Stimulated activated CD4-positive, alpha-beta T cell treated with anti-CD3 and anti-CD28 coated beads, Interleukin-12 subunit alpha, Interleukin-12 subunit beta, amount 100 ng/mL, for 24 hours (primary cell): ENCODE results near the gene LYRM4.

Source experiments
- DNase-seq, 2 experiments: peaks; one replicate each; pipeline ENCODE4 v3.0.0-alpha.2; 2020; ENCODE audit warnings: low read depth in 2 of 2

Gene LYRM4

DNA sequence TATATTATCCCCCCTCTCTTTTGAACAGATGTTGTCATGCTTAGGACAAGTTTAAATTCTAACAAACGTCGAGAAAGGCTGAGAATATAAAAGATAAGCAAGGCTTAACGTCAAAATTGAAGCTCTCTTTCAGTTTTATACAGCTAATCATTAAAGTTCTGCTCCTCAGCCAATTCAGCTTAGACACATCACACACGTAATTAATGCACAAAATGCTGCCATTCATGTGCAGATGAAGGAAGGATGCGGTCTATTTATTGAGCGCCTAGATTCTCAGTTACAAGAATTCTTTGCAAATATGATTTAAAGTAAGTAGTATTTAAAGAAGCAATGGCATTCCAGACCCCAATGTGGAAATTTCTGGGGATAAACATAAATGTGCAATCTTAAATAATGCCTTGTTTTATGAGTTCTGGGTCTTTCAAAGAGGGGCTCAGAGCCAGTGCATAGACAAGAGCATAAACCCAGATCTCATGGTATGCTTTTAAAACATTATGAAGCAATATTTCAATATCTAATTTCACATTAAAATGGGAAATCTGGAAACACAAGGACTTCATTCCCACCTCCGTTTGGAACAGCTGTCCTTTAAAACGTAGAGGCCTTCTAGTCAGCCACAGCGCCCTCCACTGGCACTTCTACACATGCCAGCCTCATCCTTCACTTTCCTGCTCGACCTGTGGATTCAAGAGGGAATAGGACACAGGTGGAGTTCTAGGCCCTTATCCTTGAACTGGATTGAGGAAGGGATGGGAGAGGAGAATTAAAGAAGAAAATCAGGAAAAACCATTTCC, 85.8 kb downstream of the LYRM4 start:
- no peak for DNase-seq

DNA sequence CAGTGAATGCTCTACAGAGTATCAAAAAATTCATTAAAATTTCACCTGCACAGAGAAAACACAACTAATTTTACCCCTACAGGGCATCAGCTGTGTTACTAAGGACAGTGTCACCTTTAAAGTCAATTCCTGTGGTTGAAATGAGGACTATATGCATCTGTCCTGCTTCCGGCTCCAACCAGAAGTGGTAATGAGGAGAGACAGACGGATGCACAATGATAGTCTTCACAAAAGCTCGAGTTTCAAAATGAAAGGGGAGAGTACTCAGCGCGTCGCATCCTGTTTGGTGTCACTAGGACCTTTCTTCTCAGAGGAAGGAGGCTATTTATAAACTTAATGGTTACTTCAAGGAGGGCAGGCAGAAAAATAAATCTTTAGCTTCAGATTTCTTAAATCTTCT, 86.5 kb downstream of the LYRM4 start:
- DNase-seq = peak; percentile 13 to 26

DNA sequence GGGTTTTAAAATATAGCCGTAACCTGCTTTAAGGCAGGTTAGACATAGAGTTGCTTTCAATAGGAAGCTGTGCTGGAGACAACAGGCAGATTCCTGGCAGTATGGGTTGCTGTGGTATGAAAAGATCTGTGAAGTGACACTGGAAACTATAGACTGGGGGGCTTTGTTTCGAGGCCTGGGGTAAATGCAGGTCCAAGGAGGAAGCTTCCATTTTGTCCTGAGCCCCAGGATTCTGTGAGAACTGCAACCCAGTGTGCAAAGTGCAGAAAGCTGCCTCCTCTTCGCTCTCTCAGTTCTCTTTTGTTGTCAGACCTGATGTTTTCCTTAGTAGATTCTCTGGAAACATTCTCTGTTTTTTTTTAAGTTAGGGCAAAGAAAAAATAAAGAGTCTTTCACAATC, 86.9 kb downstream of the LYRM4 start:
- DNase-seq = no peak

DNA sequence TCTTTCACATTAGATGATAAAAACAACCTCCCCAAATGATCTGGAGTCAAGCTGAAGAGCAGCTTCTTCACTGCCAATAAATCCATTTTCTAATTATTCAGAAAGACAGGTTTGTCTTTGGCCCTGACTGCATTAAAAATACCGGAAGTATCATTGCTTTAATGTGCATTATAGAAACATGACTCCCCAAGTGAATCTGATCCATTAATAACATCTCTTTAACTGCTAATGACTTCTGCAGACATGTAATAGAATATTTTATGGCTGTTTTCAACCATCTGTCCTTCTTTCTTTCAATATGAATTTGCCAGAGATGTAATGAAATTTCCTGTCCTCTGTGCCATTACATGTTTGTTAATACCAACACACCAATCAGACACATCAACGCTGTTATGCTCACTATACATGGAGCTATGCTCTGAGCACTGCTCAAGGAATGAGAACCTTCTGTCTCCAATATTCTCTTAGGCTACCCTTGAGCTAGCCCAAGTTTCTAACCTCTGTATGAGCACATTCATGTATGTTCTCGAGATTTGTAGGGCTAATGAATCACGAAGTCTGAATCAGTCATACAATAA, 87.8 kb downstream of the LYRM4 start:
- DNase-seq = no peak

DNA sequence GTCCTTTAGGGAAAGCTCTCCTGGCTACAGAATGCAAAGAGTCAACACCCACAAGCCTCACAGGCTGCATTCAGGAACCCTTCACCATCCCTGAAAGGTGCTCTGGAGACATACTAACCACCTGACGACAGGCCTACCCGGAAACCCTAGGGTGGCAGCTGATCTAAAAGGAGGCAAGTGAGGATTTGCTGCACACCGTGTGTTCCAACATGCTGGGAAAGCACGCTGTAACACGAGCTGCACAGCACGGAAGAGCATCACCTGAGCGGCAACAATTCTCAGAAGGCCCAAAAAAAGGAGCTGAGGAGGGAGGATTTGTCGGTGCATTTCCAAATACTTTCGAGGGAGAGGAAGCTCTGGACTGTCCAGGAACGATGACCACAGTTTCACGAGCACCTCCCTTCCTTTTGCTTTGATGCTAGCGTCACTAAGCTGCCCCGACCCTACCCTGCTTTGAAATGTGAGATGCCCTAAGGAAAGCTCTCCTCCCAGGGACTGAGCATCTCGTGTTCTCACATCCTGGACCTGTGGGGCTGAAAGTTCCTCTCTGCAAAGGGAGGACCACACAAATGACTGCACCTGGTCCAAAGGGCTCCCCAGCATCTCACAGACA, 88.6 kb downstream of the LYRM4 start:
- DNase-seq = no peak

DNA sequence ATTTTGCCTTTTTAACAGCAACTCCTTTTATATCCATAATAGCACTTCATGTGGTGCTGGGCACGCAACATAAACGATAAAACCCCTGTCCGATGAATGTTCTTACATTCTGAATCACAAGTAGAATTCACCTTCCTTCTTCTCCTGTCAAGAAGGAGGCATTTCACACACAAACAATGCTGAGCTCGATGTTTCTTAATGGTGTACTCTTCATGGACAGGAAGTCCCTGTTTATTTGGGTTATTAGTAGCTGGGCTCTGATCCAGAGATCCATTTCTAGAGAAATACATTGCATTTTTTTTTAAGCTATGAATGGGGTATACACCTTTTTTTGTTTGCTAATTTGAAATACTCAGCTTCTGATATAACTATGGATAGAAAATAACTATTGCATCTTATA, 93.2 kb downstream of the LYRM4 start:
- no peak for DNase-seq

DNA sequence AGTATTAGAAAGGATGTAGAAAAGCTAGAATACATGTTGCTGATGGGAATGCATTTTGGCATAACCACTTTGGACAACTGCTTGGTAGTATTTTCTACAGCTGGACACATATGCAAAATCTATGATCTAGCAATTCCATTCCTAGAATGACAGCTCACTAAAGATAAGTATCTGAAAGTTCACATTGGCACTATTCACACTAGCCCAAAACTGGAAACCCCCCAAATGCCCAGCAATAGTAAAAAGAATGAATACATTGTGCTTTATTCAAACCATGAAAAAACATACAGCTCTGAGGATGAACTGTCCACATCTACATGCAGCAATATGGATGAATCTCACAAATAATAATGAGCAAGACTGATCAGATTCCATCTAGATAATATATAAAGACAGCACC, 96.7 kb downstream of the LYRM4 start:
- DNase-seq = no peak

DNA sequence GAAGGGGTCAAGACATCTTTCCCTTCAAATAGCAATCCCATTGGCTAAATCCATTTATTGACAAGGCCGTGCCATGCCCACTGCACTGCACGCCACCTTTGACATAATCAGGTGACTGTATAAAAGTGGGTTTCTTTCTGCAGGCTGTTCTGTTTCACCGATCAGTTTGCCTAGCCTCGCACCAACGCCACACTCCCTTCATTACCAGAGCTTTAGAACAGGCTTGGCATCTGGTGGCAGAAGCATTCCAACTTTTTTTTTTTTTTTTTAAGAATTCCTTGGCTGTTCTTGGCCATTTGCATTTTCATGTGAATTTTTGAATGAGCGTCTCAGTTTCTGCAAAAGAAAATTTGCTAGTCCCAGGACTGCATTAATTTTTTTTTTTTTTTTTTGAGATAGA, 97.5 kb downstream of the LYRM4 start:
- DNase-seq = no peak

DNA sequence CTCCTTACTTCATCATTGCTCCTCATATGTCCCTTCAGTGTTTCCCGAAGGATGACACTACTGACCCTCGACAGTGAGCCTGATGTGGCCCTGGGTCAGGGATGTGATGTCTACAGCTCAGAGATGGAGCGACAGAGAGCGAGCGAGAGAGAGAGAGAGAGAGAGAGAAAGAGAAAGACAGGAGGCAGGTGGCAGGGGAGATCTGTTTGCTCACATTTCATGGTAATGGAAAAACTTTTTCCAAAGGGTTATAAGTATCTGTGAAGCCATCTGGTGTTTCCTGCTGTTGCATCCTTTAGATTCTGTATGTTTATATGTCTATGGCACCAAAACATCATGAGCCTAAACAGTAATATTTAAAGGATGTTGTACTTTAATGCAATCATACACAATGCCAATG, 98.4 kb downstream of the LYRM4 start:
- no peak for DNase-seq

DNA sequence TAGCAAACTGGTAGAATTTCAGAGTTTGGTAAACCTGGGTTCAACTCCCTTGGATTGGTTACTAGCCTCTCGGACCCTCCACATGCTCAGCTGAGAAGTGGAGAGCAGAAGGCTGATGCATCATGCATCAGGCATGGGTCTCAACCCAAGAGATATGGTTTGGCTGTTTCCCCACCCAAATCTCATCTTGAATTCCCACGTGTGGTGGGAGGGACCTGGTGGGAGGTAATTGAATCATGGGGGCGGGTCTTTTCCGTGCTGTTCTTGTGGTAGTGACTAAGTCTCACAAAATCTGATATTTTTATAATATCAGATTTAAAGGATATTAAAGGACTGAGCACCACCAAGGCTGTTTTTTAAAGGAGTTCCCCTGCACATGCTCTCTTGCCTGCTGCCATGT, 100.5 kb downstream of the LYRM4 start:
- no peak for DNase-seq

DNA sequence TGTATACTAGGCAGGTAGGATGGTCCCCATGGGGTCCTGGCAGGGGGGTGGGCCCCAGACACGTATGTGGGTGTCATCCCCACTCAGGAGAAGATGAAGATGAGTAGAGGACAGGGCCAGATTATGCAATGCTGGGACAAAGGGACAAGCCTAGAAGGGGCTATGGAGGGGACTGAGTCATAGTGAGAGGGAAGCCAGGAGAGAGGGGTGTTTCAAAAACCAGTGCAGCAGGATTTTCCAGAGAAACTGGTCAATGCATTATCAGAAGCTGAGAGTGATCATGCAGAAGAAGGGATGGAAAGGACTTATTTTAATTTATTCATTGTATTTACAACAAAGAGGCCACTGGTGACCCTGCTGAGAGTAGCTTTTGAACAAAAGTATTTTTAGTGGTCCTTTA, 101.6 kb downstream of the LYRM4 start:
- no peak for DNase-seq

DNA sequence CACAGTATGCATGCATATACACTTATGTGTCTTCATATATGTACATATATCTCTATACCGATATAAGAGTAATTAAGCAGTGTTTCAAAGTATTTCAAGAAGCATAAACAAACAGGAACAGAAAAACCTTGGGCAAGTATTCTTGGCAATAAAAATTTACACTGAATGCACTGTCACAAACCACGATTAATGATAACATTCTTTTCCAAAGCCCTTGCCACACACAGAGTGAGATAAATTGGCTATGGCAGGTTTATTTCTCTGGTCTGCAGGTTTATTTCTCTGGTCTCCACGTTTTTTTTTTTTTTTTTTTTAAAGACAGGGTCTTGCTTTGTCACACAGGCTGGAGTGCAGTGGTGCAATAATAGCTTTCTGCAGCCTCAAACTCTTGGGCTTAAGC, 102.6 kb downstream of the LYRM4 start:
- DNase-seq = no peak

DNA sequence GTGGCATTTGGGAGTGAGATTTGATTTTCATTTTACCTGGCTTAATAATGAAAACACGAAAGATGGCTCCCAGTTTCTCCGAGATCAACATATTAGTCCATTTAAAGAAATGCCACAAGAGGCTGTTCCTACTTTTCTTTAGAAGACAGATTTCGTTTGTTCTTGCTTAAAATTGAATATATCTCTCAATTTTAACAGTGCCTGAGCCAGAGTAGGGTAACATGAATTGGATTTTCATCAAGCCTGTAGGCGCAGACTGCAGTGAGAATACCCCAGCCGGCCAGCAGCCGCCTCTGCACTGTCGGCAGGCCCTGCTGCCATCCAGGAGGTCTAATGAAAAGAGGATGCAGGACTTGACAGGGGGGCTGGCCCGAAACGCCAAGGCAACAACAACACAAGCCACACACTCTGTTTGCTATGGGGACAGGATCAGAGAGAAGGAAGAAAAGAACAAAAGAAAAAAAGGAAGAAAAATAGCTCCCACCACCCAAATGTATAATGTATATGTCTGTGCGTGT, 103.1 kb downstream of the LYRM4 start:
- no peak for DNase-seq

DNA sequence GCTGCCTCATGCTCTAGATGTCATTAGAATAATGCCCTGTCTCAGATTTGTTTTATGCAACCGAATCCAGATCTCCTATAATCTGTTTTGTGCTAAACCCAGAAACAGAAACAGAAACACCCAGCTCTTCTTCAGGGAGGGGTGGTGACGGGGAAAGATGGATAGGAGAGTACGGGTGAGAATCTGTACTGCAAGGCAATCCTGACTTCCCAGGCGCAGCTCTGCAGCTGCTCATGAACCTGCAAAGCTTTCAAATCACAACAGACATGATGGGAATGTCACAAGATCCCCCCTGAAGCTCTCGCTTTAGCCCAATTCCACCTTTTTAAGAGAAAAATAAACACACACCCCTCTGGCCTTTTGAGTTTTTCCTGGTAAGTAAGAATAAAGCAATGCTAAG, 104.1 kb downstream of the LYRM4 start:
- DNase-seq = no peak

DNA sequence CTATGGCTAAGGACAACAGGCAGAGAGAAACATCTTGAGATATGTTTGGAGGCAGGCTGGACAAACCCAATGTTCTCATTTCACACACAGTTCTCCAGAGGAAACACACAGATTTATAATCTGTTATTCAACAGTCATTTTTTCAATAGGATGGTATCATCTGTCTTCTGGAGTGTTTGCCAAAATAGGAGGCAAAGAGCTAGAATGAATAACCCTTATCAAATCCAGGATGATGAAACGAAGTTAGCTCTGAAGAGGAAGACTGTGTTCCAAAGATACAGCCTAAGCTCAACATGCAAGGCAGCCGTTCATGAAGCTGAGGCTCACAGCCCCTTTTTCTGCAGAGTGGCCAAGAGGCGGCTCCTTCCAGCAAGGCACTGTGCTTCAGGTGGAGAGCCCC, 104.8 kb downstream of the LYRM4 start:
- no peak for DNase-seq

DNA sequence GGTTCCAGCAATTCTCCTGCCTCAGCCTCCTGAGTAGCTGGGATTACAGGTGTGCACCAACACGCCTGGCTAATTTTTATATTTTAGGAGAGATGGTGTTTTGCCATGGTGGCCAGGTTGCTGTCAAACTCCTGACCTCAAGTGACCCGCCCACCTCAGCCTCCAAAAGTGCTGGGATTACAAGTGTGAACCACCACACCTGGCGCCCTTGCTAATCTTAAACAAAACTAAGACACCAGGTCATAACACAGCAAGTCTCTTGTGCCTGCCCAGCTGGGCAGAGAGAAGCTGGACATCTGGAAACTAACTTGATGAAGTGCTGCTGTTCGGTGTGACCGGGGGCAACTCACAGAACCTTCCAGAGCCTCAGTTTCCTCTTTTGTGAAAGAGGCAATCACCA, 107.6 kb downstream of the LYRM4 start:
- no peak for DNase-seq

DNA sequence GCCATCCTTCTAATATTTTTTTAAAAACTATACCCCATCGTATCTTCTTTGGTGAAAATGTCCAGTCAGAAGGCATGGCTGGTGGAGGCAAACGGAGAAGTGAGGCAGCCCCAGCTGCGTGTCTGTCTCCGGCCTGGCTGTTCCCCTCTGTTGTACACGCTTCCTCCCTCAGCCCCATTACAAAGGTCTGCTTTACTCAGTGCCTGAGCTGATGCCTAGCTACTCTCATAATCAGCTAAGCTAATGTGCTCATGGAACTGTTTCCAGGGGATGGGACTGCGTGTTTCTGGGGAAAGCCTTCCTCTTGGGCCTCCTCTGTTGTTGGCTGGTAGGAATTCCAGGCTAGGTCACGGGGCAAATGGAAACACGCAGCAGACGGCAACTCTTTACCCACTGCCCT, 108.3 kb downstream of the LYRM4 start:
- DNase-seq = no peak

DNA sequence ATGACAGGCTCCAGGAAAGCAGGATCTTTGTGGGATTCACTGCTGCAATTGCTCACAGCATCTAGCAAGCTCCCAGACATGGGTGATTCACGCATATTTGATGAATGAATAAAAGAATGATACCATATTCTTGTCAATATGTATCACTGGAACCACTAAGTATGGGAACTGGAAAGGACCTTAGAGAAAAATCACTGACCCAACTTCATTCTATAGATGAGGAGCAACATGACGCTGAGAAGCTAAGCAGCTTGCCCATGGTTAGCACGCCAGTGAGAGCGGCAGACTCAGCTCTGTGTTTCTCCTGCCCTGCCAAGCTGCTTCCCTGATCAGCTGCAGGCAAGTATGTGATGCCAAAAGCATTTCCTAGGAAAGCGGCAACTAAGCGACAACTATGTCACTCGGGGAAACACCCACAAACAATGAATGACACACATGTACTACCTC, 108.8 kb downstream of the LYRM4 start:
- no peak for DNase-seq

DNA sequence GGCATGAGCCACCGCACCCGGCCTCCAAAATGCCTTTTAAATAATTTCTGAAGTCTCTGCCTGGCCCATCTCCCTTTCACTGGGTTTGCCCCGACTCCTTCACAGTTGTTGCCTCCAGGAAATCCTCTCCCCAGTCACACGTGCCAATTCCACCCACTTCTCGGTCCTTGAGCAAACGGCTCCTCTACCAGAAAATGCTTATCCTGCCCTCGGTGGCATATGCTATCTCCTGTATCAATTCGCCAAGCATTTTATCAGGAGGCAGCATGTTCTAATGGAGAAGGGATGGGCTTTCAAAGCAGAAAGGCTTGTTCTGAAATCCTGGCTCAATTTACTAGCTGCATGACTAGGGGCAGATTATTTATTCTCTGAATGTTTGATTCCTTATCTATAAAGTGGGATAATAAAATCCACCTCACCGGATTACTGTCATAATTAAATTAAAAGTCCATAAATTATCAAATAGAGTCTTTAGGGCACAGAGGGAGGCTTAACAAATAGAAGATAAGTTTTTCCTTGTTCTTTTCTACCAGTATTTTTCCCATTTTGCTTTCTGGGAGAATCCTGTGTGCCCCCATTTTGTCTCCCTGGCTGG, 109.3 kb downstream of the LYRM4 start:
- no peak for DNase-seq

DNA sequence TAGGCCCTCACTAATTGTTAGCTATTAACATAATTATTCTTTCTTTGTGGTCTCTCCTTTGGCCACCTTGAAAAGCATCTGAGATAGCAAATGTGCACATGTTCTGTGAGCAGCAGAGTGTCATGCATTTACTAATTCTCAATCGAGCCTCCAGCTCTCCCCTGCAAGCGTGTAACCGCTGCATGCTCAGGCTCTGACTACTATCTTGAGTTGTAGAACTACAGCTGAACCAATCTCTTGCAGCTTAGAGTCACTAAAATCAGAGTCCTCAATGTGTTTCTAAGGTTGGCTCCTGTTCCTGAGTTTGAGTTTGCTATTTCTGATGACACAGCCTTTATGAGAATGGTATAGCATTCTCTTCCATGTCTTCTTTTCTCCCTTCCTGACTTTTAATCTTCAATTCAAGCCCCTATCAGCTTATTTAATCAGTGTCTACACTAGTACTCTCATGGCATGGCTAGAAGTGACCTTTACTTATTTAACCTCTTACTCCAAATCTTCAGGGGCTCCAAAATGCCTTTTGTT, 110.1 kb downstream of the LYRM4 start:
- no peak for DNase-seq

DNA sequence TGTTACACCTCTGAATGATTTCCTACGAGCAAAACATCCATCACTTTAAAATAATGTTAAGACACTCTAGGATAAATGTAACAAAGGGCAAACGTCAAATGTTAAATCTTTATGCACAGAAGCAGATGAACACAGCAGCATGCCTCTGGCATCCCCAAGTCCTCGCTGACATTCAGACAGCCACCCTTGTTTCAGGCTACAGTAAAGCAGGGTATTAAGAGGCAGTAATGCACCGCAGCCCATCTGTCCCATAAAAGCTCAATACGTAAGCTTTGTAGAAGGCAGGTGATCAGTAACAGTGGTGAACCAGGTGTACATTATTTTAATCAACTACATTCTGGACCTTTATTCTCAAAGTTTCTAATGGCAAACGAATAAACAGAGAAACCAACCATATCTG, 110.9 kb downstream of the LYRM4 start:
- no peak for DNase-seq

DNA sequence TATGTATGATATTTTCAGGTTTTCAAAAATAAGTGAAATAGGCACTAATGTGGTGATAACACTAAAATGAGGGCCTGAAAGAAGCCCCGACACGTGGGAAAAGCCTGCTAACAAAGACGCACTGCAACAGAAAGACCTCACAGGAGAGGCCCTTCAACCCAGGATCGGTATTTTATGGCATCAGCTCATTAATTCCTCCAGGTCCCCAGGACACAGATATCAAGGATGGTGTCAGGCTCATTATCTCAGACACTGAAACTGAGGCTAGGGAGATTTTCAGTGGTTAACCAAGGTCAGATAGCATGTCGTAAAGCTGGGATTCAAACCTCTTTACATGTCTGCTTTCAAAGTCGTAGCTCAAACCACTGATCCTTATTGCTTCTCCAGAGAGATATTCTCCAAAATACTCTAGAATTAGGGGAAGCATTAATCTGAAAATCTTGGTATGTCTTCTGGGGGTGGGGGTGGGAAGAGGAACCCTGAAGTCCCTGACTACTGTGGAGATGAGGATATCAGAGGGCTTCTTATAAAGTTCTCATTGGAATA, 111.5 kb downstream of the LYRM4 start:
- DNase-seq = no peak
